ENCODE results near the gene XIST. TPM values are rescaled to one million over a fixed set of nuclear protein-coding genes. Genes with fewer than 3 reads are reported as not detected.
A peak's percentile ranks its signal among the peaks of the same experiment; 100 is the strongest.
"Not testable (repeated sequence)": the region's sequence is repeated elsewhere in the genome, so short reads cannot be mapped to it uniquely, and the experiment has no call there.

Gene XIST
- total RNA-seq (10 to 100 TPM; 57.7 to 79.2 (median 70.0) TPM), polyA plus RNA-seq (10 to 100 TPM in 1 of 3 donors, under 1 TPM in 2; 0.04 to 21.3 (median 0.07) TPM)
- long read RNA-seq, donor 1, partial matches to known transcripts, result 1 of 4 reads
- long read RNA-seq, donor 1, other reads (novel, unspliced or antisense), result 3 of 4 reads
- long read RNA-seq, donor 2, partial matches to known transcripts, result 0 of 8 reads
- long read RNA-seq, donor 2, other reads (novel, unspliced or antisense), result 8 of 8 reads

DNA sequence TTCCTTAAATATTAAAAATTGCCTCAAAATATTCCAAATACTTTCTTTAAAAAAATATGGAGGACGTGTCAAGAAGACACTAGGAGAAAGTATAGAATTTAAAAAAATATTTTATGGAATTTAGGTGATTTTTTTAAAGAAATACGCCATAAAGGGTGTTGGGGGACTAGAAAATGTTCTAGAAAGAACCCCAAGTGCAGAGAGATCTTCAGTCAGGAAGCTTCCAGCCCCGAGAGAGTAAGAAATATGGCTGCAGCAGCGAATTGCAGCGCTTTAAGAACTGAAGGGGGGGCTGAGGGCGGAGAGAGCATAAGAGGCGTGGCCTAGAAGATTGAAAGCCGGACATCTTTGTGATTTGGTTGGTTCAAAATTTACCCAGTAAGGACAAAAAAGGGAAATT, at the start of gene XIST:
TSS of gene XIST (minus strand) at position 248 of the 400 bp plus-strand sequence.
- Histone ChIP-seq H3K27ac (peak within 1 kb of the TSS; percentile 77), H3K4me3 (peak within 1 kb of the TSS; percentile 73), H3K36me3 (ENCODE audit: insufficient read depth in 1 of 2, low read depth in 1 of 2) (no peaks in the 10 kb centered on the region), H3K9me3 (no peaks in the 10 kb centered on the region), H3K4me1 (no peaks in the 10 kb centered on the region), H3K27me3 (ENCODE audit: insufficient read depth in 3 of 3, low read length in 2 of 3) (no peaks in the 10 kb centered on the region)
- DNase-seq, result peak; percentile 60 to 78
- peak; percentile 37 to 66 (median 50) for ATAC-seq
- TF ChIP-seq, protein P1, sequence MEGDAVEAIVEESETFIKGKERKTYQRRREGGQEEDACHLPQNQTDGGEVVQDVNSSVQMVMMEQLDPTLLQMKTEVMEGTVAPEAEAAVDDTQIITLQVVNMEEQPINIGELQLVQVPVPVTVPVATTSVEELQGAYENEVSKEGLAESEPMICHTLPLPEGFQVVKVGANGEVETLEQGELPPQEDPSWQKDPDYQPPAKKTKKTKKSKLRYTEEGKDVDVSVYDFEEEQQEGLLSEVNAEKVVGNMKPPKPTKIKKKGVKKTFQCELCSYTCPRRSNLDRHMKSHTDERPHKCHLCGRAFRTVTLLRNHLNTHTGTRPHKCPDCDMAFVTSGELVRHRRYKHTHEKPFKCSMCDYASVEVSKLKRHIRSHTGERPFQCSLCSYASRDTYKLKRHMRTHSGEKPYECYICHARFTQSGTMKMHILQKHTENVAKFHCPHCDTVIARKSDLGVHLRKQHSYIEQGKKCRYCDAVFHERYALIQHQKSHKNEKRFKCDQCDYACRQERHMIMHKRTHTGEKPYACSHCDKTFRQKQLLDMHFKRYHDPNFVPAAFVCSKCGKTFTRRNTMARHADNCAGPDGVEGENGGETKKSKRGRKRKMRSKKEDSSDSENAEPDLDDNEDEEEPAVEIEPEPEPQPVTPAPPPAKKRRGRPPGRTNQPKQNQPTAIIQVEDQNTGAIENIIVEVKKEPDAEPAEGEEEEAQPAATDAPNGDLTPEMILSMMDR (IDR thresholded peaks at IDR 0.05), result no peak
- intact Hi-C loops (cut with DNase I), result loop anchor here (5.0 kb wide), 3 partner anchors 90 to 700 kb away; no protein-coding TSS in a partner anchor
- WGBS, 3 donors, result 42 to 92% (median 90%) methylated on average over 8 of the region's 8 CpGs

DNA sequence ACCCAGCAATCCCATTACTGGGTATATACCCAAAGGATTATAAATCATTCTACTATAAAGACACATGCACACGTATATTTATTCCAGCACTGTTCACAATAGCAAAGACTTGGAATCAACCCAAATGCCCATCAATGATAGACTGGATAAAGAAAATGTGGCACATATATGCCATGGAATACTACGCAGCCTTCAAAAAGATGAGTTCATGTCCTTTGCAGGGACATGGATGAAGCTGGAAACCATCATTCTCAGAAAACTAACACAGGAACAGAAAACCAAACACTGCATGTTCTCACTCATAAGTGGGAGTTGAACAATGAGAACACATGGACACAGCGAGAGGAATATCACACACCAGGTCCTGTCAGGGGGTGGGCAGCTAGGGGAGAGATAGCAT, 45.8 kb upstream of the XIST start:
- ATAC-seq; H3K4me1 ChIP-seq; H3K27ac ChIP-seq; H3K36me3 ChIP-seq (ENCODE audit: insufficient read depth in 1 of 2, low read depth in 1 of 2); H3K9me3 ChIP-seq; H3K4me3 ChIP-seq; DNase-seq; H3K27me3 ChIP-seq (ENCODE audit: insufficient read depth in 3 of 3, low read length in 2 of 3); intact Hi-C loops (cut with DNase I): not testable (repeated sequence)
- 85 to 89% (median 87%) methylated on average over 3 of the region's 3 CpGs for WGBS, 3 donors

DNA sequence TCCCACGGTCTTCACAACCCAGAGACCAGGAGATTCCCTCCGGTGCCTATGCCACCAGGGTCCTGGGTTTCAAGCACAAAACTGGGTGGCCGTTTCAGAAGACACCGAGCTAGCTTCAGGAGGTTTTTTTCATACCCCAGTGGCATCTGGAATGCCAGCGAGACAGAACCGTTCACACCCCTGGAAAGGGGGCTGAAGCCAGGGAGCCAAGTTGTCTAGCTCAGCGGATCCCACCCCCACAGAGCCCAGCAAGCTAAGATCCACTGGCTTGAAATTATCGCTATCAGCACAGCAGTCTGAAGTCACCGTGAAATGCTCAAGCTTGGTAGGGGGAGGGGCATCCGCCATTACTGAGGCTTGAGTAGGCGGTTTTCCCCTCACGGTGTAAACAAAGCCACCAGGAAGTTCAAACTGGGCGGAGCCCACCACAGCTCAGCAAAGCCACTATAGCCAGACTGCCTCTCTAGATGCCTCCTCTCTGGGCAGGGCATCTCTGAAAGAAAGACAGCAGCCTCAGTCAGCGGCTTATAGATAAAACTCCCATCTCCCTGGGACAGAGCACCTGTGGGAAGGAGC, 40.1 kb upstream of the XIST start:
- H3K4me1 ChIP-seq; H3K36me3 ChIP-seq (ENCODE audit: insufficient read depth in 1 of 2, low read depth in 1 of 2); ATAC-seq; H3K27ac ChIP-seq; intact Hi-C loops (cut with DNase I); H3K9me3 ChIP-seq; DNase-seq; H3K4me3 ChIP-seq: not testable (repeated sequence)
- H3K27me3 ChIP-seq (ENCODE audit: insufficient read depth in 3 of 3, low read length in 2 of 3), result peaks cover 0 to 17% (median 0%) of the 10 kb centered on the region in 3 donors
- WGBS, 3 donors, result 52 to 86% (median 82%) methylated on average over 11 to 14 of the region's 14 CpGs

DNA sequence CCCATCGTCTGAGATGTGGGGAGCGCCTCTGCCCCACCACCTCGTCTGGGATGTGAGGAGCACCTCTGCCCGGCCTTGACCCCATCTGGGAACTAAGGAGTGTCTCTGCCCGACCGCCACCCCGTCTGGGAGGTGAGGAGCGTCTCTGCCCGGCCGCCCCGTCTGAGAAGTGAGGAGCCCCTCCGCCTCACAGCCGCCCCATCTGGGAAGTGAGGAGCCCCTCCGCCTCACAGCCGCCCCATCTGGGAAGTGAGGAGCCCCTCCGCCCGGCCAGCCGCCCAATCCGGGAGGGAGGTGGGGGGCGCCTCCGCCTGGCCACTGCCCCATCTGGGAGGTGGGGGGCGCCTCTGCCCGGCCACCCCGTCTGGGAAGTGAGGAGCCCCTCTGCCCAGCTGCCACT, 29.7 kb upstream of the XIST start:
- H3K4me3 ChIP-seq; H3K4me1 ChIP-seq; H3K27ac ChIP-seq; DNase-seq; H3K27me3 ChIP-seq (ENCODE audit: insufficient read depth in 3 of 3, low read length in 2 of 3); intact Hi-C loops (cut with DNase I); H3K36me3 ChIP-seq (ENCODE audit: insufficient read depth in 1 of 2, low read depth in 1 of 2); ATAC-seq: not testable (repeated sequence)
- H3K9me3 ChIP-seq, result peaks cover 17% of the 10 kb centered on the region
- 93 to 98% (median 95%) methylated on average over 9 to 22 of the region's 24 CpGs for WGBS, 3 donors

DNA sequence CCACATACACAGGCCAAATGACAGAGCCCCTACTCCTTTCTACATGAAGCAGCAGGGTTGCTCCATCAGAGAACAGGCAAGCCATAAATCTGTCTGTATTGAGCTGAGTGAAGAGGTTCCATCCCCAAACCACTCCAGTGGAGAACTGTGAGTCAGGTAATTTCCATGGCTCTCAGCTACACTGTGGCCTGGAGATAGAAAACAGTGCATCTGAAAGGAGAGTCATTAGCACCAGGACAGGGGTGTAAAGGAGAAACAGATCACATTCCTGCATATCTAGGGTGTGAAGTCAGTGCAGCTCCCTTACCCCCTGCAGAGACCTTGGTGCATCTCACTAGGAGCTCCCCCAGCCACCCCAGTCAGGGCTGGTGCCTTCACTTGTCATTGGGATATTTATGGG, 25.2 kb upstream of the XIST start:
- Histone ChIP-seq H3K4me3 (no peak overlapping the region), H3K27me3 (ENCODE audit: insufficient read depth in 3 of 3, low read length in 2 of 3) (peaks cover 0 to 4% (median 0%) of the 10 kb centered on the region in 3 donors)
- intact Hi-C loops (cut with DNase I), result no loop called here

DNA sequence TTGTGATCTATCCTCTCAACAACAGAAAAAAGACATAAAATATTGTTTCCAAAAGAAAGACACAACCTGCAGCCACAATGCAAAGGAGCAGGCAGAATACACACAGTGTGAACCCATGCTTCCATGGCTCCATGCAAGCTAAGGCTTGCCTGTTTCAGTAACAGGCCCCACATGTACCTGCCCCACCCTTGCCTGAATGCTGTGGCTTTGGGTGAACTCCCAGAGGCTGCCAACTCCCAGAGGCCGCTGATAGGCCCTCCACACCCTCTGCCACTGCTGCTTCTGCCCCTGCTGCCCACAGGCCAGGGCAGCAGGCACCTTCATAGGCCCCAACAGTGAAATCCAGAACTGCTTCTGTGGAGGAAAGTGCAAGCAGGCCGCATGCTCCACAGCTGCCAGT, 24.4 kb upstream of the XIST start:
- no peak for ATAC-seq
- Histone ChIP-seq H3K9me3 (peaks cover 17% of the 10 kb centered on the region), H3K27me3 (ENCODE audit: insufficient read depth in 3 of 3, low read length in 2 of 3) (peaks cover 0 to 4% (median 0%) of the 10 kb centered on the region in 3 donors), H3K27ac (no peak overlapping the region), H3K4me3 (no peak overlapping the region), H3K4me1 (no peaks in the 10 kb centered on the region), H3K36me3 (ENCODE audit: insufficient read depth in 1 of 2, low read depth in 1 of 2) (no peaks in the 10 kb centered on the region)
- TF ChIP-seq, protein P1 (IDR thresholded peaks at IDR 0.05), result no peak
- no peak for DNase-seq
- intact Hi-C loops (cut with DNase I), result no loop called here
- WGBS, 3 donors, result 84 to 93% (median 85%) methylated on average over 2 of the region's 2 CpGs

More for the DNA sequence above, 25.2 kb upstream of the XIST start:
- ATAC-seq (no peak), DNase-seq (no peak)
- Histone ChIP-seq H3K4me1 (no peaks in the 10 kb centered on the region), H3K27ac (no peak overlapping the region), H3K36me3 (ENCODE audit: insufficient read depth in 1 of 2, low read depth in 1 of 2) (no peaks in the 10 kb centered on the region), H3K9me3 (peaks cover 17% of the 10 kb centered on the region)
- TF ChIP-seq, protein P1 (IDR thresholded peaks at IDR 0.05), result no peak
